Kidney (tissue), 14 donors: ENCODE results near the gene TRAPPC6A. TPM values are rescaled to one million over a fixed set of nuclear protein-coding genes. Genes with fewer than 3 reads are reported as not detected.

Source experiments
- DNase-seq, 5 donors: peaks; one replicate each; pipeline ENCODE4 v3.0.0-alpha.2; 2013 to 2020
- FAIRE-seq: peaks from 2 replicates; lab custom pipeline; 2012; peaks lifted over from hg19 to GRCh38; lab: Jason Lieb, UNC
- H3K27ac ChIP-seq, 2 donors: one replicate each; pipeline ENCODE4 v1.7.0; 2013; ENCODE audit warnings: low read depth in 2 of 2, low read length in 2 of 2, inconsistent platforms in 1 of 2
- H3K27me3 ChIP-seq: one replicate; pipeline ENCODE4 v1.7.1; 2013; ENCODE audit warnings: low read length, inconsistent platforms; ENCODE audit not compliant: control insufficient read depth, insufficient read depth
- H3K36me3 ChIP-seq, 3 donors: one replicate each; pipeline versions ENCODE4 v1.7.0 to v1.7.1; 2013; ENCODE audit warnings: low read length in 3 of 3, control low read depth in 1 of 3, inconsistent platforms in 1 of 3; ENCODE audit not compliant: insufficient read depth in 3 of 3, control insufficient read depth in 2 of 3
- H3K4me1 ChIP-seq, 3 donors: one replicate each; pipeline versions ENCODE4 v1.7.0 to v1.7.1; 2013; ENCODE audit warnings: low read length in 3 of 3, inconsistent platforms in 1 of 3, low read depth in 1 of 3; ENCODE audit not compliant: control insufficient read depth in 2 of 3, insufficient read depth in 2 of 3
- H3K4me3 ChIP-seq, 3 donors: one replicate each; pipeline versions ENCODE4 v1.7.0 to v1.8.1; 2013; ENCODE audit warnings: low read length in 3 of 3, control low read depth in 1 of 3, inconsistent platforms in 1 of 3
- H3K9ac ChIP-seq, 3 donors: one replicate each; pipeline versions ENCODE4 v1.7.0 to v1.7.1; 2013; ENCODE audit warnings: low read length in 3 of 3, control low read depth in 1 of 3, inconsistent platforms in 1 of 3
- H3K9me3 ChIP-seq, 3 donors: one replicate each; pipeline versions ENCODE4 v1.7.0 to v1.7.1; 2013; ENCODE audit warnings: low read length in 3 of 3, control low read depth in 1 of 3, inconsistent platforms in 1 of 3; ENCODE audit not compliant: control insufficient read depth in 2 of 3, insufficient read depth in 1 of 3
- CTCF ChIP-seq: IDR thresholded peaks from 3 replicates; pipeline ENCODE4 v1.5.1; 2012; ENCODE audit warnings: mild to moderate bottlenecking, moderate library complexity, borderline replicate concordance; ENCODE audit not compliant: insufficient read depth; ENCODE audit errors: extremely low read depth
- intact Hi-C: fragments of 100-400 bp; cut with DNase I; formaldehyde crosslinking; loops from one replicate; pipeline ENCODE4 v1.11.1; 2022
- polyA plus RNA-seq: library from polyadenylated mRNA; stranded (reverse); fragments of 350-450 nt; fragmentation: Illumina TruSeq; extraction: RNeasy Lipid Tissue Mini Kit (QIAGEN cat#74804); gene quantifications from one replicate; pipeline ENCODE4 v1.2.3, GENCODE V29; 2014; ENCODE audit warnings: low read depth, low replicate concordance; ENCODE audit not compliant: insufficient read depth
- total RNA-seq: library from RNA; stranded (reverse); fragmentation: NEBNext Ultra II Directional; extraction: Animal tissue kit (Norgen Biotek cat#: 25700); gene quantifications from one replicate; pipeline ENCODE4 v1.2.1, GENCODE V29; 2021
- donor health status: control.
- donor health status: control.
- donor health status: control.
- donor health status: control.
- donor health status: control.
- donor health status: DM: yes; HTN: yes; CAD: no.
- donor health status: Normal renal cell carcinoma (clear cell type).

TRAPPC6A gene
- total and polyA plus RNA-seq, 2 donors from 2014 or later = 37.2 to 123 TPM

GRCh38 chr19:45141203-45141900, 36.7 kb downstream of the TRAPPC6A start:
- no peak for TF ChIP-seq CTCF
- peaks cover 0 to 4% (median 2%) of the 10 kb centered on the region in 3 donors for H3K36me3 ChIP-seq
- FAIRE-seq (no peak), DNase-seq (peak in 1 of 5 donors; percentile 70)
- H3K27ac ChIP-seq = no peak overlapping the region
- intact Hi-C loops = no loop called here
- H3K9ac ChIP-seq = no peak overlapping the region
- H3K27me3 ChIP-seq = no peaks in the 10 kb centered on the region
- no peak overlapping the region for H3K4me3 ChIP-seq
- no peaks in the 10 kb centered on the region for H3K9me3 ChIP-seq
- no peaks in the 10 kb centered on the region for H3K4me1 ChIP-seq

GRCh38 chr19:45140533-45140932, 37.5 kb downstream of the TRAPPC6A start:
- H3K27ac ChIP-seq = no peak overlapping the region
- no peak overlapping the region for H3K9ac ChIP-seq
- H3K4me1 ChIP-seq = no peaks in the 10 kb centered on the region
- intact Hi-C loops = no loop called here
- FAIRE-seq (no peak), DNase-seq (no peak)
- H3K27me3 ChIP-seq = no peaks in the 10 kb centered on the region
- H3K4me3 ChIP-seq = no peak overlapping the region
- peaks cover 0 to 2% (median 0%) of the 10 kb centered on the region in 3 donors for H3K36me3 ChIP-seq
- TF ChIP-seq CTCF = no peak
- H3K9me3 ChIP-seq = no peaks in the 10 kb centered on the region

GRCh38 chr19:45140144-45140503, 37.9 kb downstream of the TRAPPC6A start:
- Histone ChIP-seq H3K27ac (no peak overlapping the region), H3K4me1 (no peaks in the 10 kb centered on the region), H3K27me3 (no peaks in the 10 kb centered on the region), H3K36me3 (peaks cover 0 to 2% (median 0%) of the 10 kb centered on the region in 3 donors), H3K9ac (no peak overlapping the region), H3K9me3 (no peaks in the 10 kb centered on the region), H3K4me3 (no peak overlapping the region)
- no peak for TF ChIP-seq CTCF
- intact Hi-C loops = no loop called here
- FAIRE-seq (no peak), DNase-seq (no peak)
